SK-N-SH (cell line): ENCODE data around the gene SLC2A9. TPM values are rescaled to one million over a fixed set of nuclear protein-coding genes. Genes with fewer than 3 reads are reported as not detected.

Experiments used
- CTCF ChIA-PET: fragments of 300-600, 350-600 bp; formaldehyde crosslinking; extraction: SDS; loops from one replicate; lab custom pipeline; 2021; lab: Yijun Ruan, JAX
- POLR2A ChIA-PET: fragments of 350-600 bp; sonication (Branson Sonifier 250); formaldehyde crosslinking; extraction: SDS; loops from one replicate; lab custom pipeline; 2020; ENCODE audit warnings: antibody characterized with exemption, inconsistent platforms; lab: Yijun Ruan, JAX
- DNase-seq: peaks from one replicate; pipeline ENCODE4 v3.0.0; 2012
- H2AFZ ChIP-seq: fragments of 200-600 bp; sonication (generic); 2 replicates; pipeline ENCODE4 v1.8.1; 2016; ENCODE audit warnings: antibody characterized with exemption, mild to moderate bottlenecking, low read depth
- H3F3A ChIP-seq: fragments of 200-600 bp; sonication (generic); replicated peaks from 2 replicates; pipeline ENCODE3; 2016; ENCODE audit warnings: antibody characterized with exemption, mild to moderate bottlenecking; ENCODE audit not compliant: insufficient read depth
- H3K27ac ChIP-seq, 2 experiments: fragments of 200-500 bp in 1 of 2; fragments of 200-600 bp in 1 of 2; sonication (Bioruptor generic) in 1 of 2; sonication (generic), shearing (Covaris generic) in 1 of 2; 2 replicates each; pipeline versions ENCODE4 v1.5.1 to v1.6.1; 2014 to 2016; ENCODE audit warnings: low read depth in 2 of 2, inconsistent platforms in 1 of 2, low read length in 1 of 2, mild to moderate bottlenecking in 1 of 2, mixed read lengths in 1 of 2
- H3K27me3 ChIP-seq: fragments of 200-600 bp; sonication (generic), shearing (Covaris generic); 2 replicates; pipeline ENCODE4 v1.6.1; 2016; ENCODE audit warnings: mixed run types; ENCODE audit not compliant: insufficient read depth
- H3K36me3 ChIP-seq, 2 experiments: fragments of 200-500 bp in 1 of 2; fragments of 200-600 bp in 1 of 2; sonication (Bioruptor generic) in 1 of 2; sonication (generic) in 1 of 2; replicated peaks in 1 of 2; 2 replicates each; pipeline versions ENCODE3 to v1.5.1; 2014 to 2016; ENCODE audit warnings: low read length in 1 of 2, mild to moderate bottlenecking in 1 of 2; ENCODE audit not compliant: insufficient read depth in 2 of 2, control insufficient read depth in 1 of 2
- H3K4me1 ChIP-seq, 2 experiments: fragments of 200-500 bp in 1 of 2; fragments of 200-600 bp in 1 of 2; sonication (Bioruptor generic) in 1 of 2; sonication (generic), shearing (Covaris generic) in 1 of 2; 2 replicates each; pipeline versions ENCODE4 v1.5.1 to v1.6.1; 2014 to 2016; ENCODE audit warnings: low read depth in 1 of 2, low read length in 1 of 2, mixed run types in 1 of 2; ENCODE audit not compliant: insufficient read depth in 2 of 2, control insufficient read depth in 1 of 2
- H3K4me2 ChIP-seq: fragments of 200-600 bp; sonication (generic), shearing (Covaris generic); 2 replicates; pipeline ENCODE4 v1.6.1; 2017; ENCODE audit warnings: mixed run types
- H3K4me3 ChIP-seq, 2 experiments: fragments of 200-500 bp in 1 of 2; fragments of 200-600 bp in 1 of 2; sonication (Bioruptor generic) in 1 of 2; sonication (generic), shearing (Covaris generic) in 1 of 2; 2 replicates each; pipeline versions ENCODE4 v1.5.1 to v1.8.1; 2014 to 2016; ENCODE audit warnings: low read depth in 2 of 2, inconsistent platforms in 1 of 2, low read length in 1 of 2, mild to moderate bottlenecking in 1 of 2, mixed read lengths in 1 of 2, moderate library complexity in 1 of 2
- H3K79me2 ChIP-seq: fragments of 200-600 bp; sonication (generic); 2 replicates; pipeline ENCODE4 v1.8.1; 2017; ENCODE audit warnings: mild to moderate bottlenecking; ENCODE audit not compliant: insufficient read depth
- H3K9ac ChIP-seq: fragments of 200-600 bp; sonication (generic); 2 replicates; pipeline ENCODE4 v1.6.1; 2017; ENCODE audit warnings: mixed run types
- H3K9me2 ChIP-seq: fragments of 200-600 bp; sonication (generic); 2 replicates; pipeline ENCODE4 v1.6.1; 2017; ENCODE audit warnings: mixed run types
- H3K9me3 ChIP-seq: fragments of 200-600 bp; sonication (generic); 2 replicates; pipeline ENCODE4 v1.6.1; 2017; ENCODE audit warnings: mixed run types, mild to moderate bottlenecking, moderate library complexity
- H4K20me1 ChIP-seq: fragments of 200-600 bp; sonication (generic); 2 replicates; pipeline ENCODE4 v1.6.1; 2017; ENCODE audit warnings: mild to moderate bottlenecking, mixed run types; ENCODE audit not compliant: insufficient read depth
- CHD2 ChIP-seq: fragments of 150-350 bp; IDR thresholded peaks from 2 replicates; pipeline ENCODE4 v1.6.1; 2018; ENCODE audit warnings: low read length; ENCODE audit not compliant: partially characterized antibody
- ELF1 ChIP-seq: IDR thresholded peaks from 2 replicates; pipeline ENCODE4 v1.4.0; 2012
- EP300 ChIP-seq, 2 experiments: IDR thresholded peaks; 2 replicates each; pipeline versions ENCODE4 v1.4.0 to v1.6.1; 2012; ENCODE audit warnings: borderline replicate concordance in 1 of 2, low read depth in 1 of 2, low read length in 1 of 2
- FOXJ3 ChIP-seq: sonication (generic); formaldehyde crosslinking; IDR thresholded peaks from 2 replicates; pipeline ENCODE4 v1.5.1; 2020; ENCODE audit warnings: mild to moderate bottlenecking, missing genetic modification reagents
- GABPA ChIP-seq: IDR thresholded peaks from 2 replicates; pipeline ENCODE4 v1.4.0; 2012; ENCODE audit warnings: low read depth, mild to moderate bottlenecking
- MAX ChIP-seq: IDR thresholded peaks from 2 replicates; pipeline ENCODE4 v1.4.0; 2012; ENCODE audit warnings: low read depth
- MEF2A ChIP-seq: IDR thresholded peaks from 2 replicates; pipeline ENCODE4 v1.4.0; 2012; ENCODE audit warnings: low read depth, borderline replicate concordance
- PBX3 ChIP-seq: IDR thresholded peaks from 2 replicates; pipeline ENCODE4; 2012
- RAD21 ChIP-seq: IDR thresholded peaks from 2 replicates; pipeline ENCODE4 v1.6.1; 2012; ENCODE audit warnings: mild to moderate bottlenecking, low read length
- RCOR1 ChIP-seq: fragments of 150-350 bp; IDR thresholded peaks from 2 replicates; pipeline ENCODE4 v1.6.1; 2017; ENCODE audit warnings: antibody characterized with exemption, low read length
- RXRA ChIP-seq: IDR thresholded peaks from 2 replicates; pipeline ENCODE4 v1.4.0; 2012; ENCODE audit warnings: low read depth, mild to moderate bottlenecking, borderline replicate concordance
- SIN3A ChIP-seq: IDR thresholded peaks from 2 replicates; pipeline ENCODE4 v1.6.1; 2012; ENCODE audit warnings: low read depth, mild to moderate bottlenecking, low read length, moderate library complexity, borderline replicate concordance
- USF2 ChIP-seq: fragments of 150-350 bp; IDR thresholded peaks from 2 replicates; pipeline ENCODE4 v1.6.1; 2017; ENCODE audit warnings: antibody characterized with exemption, low read length, low read depth, borderline replicate concordance
- YY1 ChIP-seq: IDR thresholded peaks from 2 replicates; pipeline ENCODE4 v1.4.0; 2012; ENCODE audit warnings: low read depth, mild to moderate bottlenecking
- ZBTB33 ChIP-seq: IDR thresholded peaks from 2 replicates; pipeline ENCODE4 v1.4.0; 2012; ENCODE audit warnings: low read depth, borderline replicate concordance
- WGBS: methylation state at CpG from one replicate; pipeline ENCODE4 v1.1.6; 2017; ENCODE audit warnings: low lambda C conversion rate; 5-methylcytosine and 5-hydroxymethylcytosine counted together
- polyA plus RNA-seq, 3 experiments: library from polyadenylated mRNA; depleted of rRNA; stranded (reverse); fragments of >200 nt; gene quantifications; 2 replicates each; pipeline ENCODE4 v1.2.3, GENCODE V29; 2012
- TF ChIP-seq, protein P1 (sequence below): IDR thresholded peaks from 2 replicates; pipeline ENCODE4 v1.6.1; 2012; ENCODE audit warnings: mild to moderate bottlenecking, low read depth, low read length, moderate library complexity
- TF ChIP-seq, protein P2 (sequence below): IDR thresholded peaks from 2 replicates; pipeline ENCODE4 v1.4.0; 2012; ENCODE audit warnings: low read depth, borderline replicate concordance

The SLC2A9 gene
- polyA plus RNA-seq, 1 of the 3 experiments (the other 2 are of a cell fraction), result not detected

DNA sequence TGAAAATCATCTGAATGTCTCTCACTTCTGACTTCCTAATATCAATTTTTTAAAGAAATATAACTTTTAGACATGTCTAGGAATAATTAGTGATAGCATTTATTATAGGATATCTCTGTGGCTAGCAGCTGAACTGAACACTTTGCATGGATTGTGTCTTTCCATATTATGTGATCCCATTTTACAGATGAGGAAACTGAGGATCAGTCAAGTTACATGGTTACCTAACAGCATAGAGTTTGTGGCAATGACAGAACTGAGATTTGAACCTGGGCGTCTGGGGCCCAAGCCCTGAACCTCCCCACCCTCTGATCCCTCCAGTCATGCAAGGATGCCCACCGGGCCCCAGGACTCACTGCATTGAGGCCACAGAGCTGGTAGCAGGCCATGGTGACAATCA, 101.3 kb downstream of the SLC2A9 start:
- TF ChIP-seq, protein P1, sequence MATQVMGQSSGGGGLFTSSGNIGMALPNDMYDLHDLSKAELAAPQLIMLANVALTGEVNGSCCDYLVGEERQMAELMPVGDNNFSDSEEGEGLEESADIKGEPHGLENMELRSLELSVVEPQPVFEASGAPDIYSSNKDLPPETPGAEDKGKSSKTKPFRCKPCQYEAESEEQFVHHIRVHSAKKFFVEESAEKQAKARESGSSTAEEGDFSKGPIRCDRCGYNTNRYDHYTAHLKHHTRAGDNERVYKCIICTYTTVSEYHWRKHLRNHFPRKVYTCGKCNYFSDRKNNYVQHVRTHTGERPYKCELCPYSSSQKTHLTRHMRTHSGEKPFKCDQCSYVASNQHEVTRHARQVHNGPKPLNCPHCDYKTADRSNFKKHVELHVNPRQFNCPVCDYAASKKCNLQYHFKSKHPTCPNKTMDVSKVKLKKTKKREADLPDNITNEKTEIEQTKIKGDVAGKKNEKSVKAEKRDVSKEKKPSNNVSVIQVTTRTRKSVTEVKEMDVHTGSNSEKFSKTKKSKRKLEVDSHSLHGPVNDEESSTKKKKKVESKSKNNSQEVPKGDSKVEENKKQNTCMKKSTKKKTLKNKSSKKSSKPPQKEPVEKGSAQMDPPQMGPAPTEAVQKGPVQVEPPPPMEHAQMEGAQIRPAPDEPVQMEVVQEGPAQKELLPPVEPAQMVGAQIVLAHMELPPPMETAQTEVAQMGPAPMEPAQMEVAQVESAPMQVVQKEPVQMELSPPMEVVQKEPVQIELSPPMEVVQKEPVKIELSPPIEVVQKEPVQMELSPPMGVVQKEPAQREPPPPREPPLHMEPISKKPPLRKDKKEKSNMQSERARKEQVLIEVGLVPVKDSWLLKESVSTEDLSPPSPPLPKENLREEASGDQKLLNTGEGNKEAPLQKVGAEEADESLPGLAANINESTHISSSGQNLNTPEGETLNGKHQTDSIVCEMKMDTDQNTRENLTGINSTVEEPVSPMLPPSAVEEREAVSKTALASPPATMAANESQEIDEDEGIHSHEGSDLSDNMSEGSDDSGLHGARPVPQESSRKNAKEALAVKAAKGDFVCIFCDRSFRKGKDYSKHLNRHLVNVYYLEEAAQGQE, result no peak
- TF ChIP-seq FOXJ3 (no peak), PBX3 (no peak), GABPA (no peak), EP300 (IDR thresholded peaks at IDR 0.05; ENCODE audit: borderline replicate concordance in 1 of 2, low read depth in 1 of 2, low read length in 1 of 2) (no peak), MAX (no peak), MEF2A (no peak), USF2 (no peak), SIN3A (no peak), RAD21 (no peak), YY1 (no peak), CHD2 (no peak), ZBTB33 (no peak), RCOR1 (no peak), ELF1 (no peak), RXRA (no peak)
- TF ChIP-seq, protein P2, sequence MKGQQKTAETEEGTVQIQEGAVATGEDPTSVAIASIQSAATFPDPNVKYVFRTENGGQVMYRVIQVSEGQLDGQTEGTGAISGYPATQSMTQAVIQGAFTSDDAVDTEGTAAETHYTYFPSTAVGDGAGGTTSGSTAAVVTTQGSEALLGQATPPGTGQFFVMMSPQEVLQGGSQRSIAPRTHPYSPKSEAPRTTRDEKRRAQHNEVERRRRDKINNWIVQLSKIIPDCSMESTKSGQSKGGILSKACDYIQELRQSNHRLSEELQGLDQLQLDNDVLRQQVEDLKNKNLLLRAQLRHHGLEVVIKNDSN, result no peak
- Histone ChIP-seq H3K4me2 (no peak overlapping the region), H3K9me3 (no peaks in the 10 kb centered on the region), H3K4me1 (no peaks in the 10 kb centered on the region; a peak in 1 of 4 replicates), H3K27ac (no peak overlapping the region), H4K20me1 (no peaks in the 10 kb centered on the region), H3K4me3 (no peak overlapping the region), H2AFZ (no peak overlapping the region), H3K9ac (no peak overlapping the region), H3K36me3 (no peaks in the 10 kb centered on the region), H3F3A (no peaks in the 10 kb centered on the region), H3K79me2 (no peaks in the 10 kb centered on the region), H3K27me3 (no peaks in the 10 kb centered on the region), H3K9me2 (no peaks in the 10 kb centered on the region)
- 43% methylated on average over 1 of the region's 2 CpGs for WGBS
- ChIA-PET POLR2A (no interaction called here), CTCF (no interaction called here)
- no peak for DNase-seq
